ENCODE data around the gene LCP2.

LCP2 gene

GRCh38 chr5:170317499-170317898 lies 19.9 kb upstream of the LCP2 start:
- FAIRE-seq: no peak
- no peak for DNase-seq (ENCODE audit: extremely low spot score, insufficient read length, low read depth)

- FAIRE-seq: no peak
Observed at GRCh38 chr5:170316937-170317336, 19.4 kb upstream of the LCP2 start.

GRCh38 chr5:170315154-170315553 lies 17.6 kb upstream of the LCP2 start:
- DNase-seq (ENCODE audit: extremely low spot score, insufficient read length, low read depth): no peak
- FAIRE-seq: no peak

More at GRCh38 chr5:170316937-170317336, 19.4 kb upstream of the LCP2 start:
- DNase-seq (ENCODE audit: extremely low spot score, insufficient read length, low read depth): no peak

- FAIRE-seq (no peak), DNase-seq (ENCODE audit: extremely low spot score, insufficient read length, low read depth) (no peak)
Observed at GRCh38 chr5:170314541-170315095, 17.0 kb upstream of the LCP2 start.

- DNase-seq (ENCODE audit: extremely low spot score, insufficient read length, low read depth) (no peak), FAIRE-seq (no peak)
Observed at GRCh38 chr5:170313816-170314215, 16.2 kb upstream of the LCP2 start.

- DNase-seq (ENCODE audit: extremely low spot score, insufficient read length, low read depth): no peak
- FAIRE-seq: no peak
Observed at GRCh38 chr5:170313344-170313743, 15.8 kb upstream of the LCP2 start.

GRCh38 chr5:170312666-170313065 lies 15.1 kb upstream of the LCP2 start:
- DNase-seq (ENCODE audit: extremely low spot score, insufficient read length, low read depth) (no peak), FAIRE-seq (peak; percentile 71)

GRCh38 chr5:170312301-170312595 lies 14.7 kb upstream of the LCP2 start:
- no peak for FAIRE-seq
- no peak for DNase-seq (ENCODE audit: extremely low spot score, insufficient read length, low read depth)

GRCh38 chr5:170311511-170312300 lies 14.1 kb upstream of the LCP2 start:
- FAIRE-seq: no peak
- no peak for DNase-seq (ENCODE audit: extremely low spot score, insufficient read length, low read depth)

GRCh38 chr5:170310256-170310926 lies 12.8 kb upstream of the LCP2 start:
- DNase-seq (ENCODE audit: extremely low spot score, insufficient read length, low read depth): no peak
- no peak for FAIRE-seq

- FAIRE-seq (no peak), DNase-seq (ENCODE audit: extremely low spot score, insufficient read length, low read depth) (no peak)
Observed at GRCh38 chr5:170308686-170309085, 11.1 kb upstream of the LCP2 start.

GRCh38 chr5:170307575-170308465 lies 10.2 kb upstream of the LCP2 start:
- no peak for FAIRE-seq
- DNase-seq (ENCODE audit: extremely low spot score, insufficient read length, low read depth): no peak

- no peak for DNase-seq (ENCODE audit: extremely low spot score, insufficient read length, low read depth)
- peak; percentile 29 for FAIRE-seq
Observed at GRCh38 chr5:170306381-170306831, 8.8 kb upstream of the LCP2 start.

- FAIRE-seq: no peak
- no peak for DNase-seq (ENCODE audit: extremely low spot score, insufficient read length, low read depth)
Observed at GRCh38 chr5:170305646-170306025, 8.1 kb upstream of the LCP2 start.

GRCh38 chr5:170305016-170305645 lies 7.6 kb upstream of the LCP2 start:
- FAIRE-seq: no peak
- no peak for DNase-seq (ENCODE audit: extremely low spot score, insufficient read length, low read depth)

- FAIRE-seq: no peak
- DNase-seq (ENCODE audit: extremely low spot score, insufficient read length, low read depth): no peak
Observed at GRCh38 chr5:170303549-170303948, 6.0 kb upstream of the LCP2 start.

GRCh38 chr5:170302653-170303501 lies 5.3 kb upstream of the LCP2 start:
- FAIRE-seq: peak; percentile 87
- DNase-seq (ENCODE audit: extremely low spot score, insufficient read length, low read depth): peak; percentile 55

GRCh38 chr5:170301981-170302652 lies 4.5 kb upstream of the LCP2 start:
- no peak for FAIRE-seq
- no peak for DNase-seq (ENCODE audit: extremely low spot score, insufficient read length, low read depth)

GRCh38 chr5:170301149-170301548 lies 3.6 kb upstream of the LCP2 start:
- FAIRE-seq: no peak
- no peak for DNase-seq (ENCODE audit: extremely low spot score, insufficient read length, low read depth)
